OCI-LY7 (cell line): ENCODE measurements around the gene RHOBTB3. TPM values are rescaled to one million over a fixed set of nuclear protein-coding genes. Genes with fewer than 3 reads are reported as not detected.

Experiments used
- BruUV-seq: library from RNA; stranded (reverse); fragments of 400-500 nt; replicated peaks from 2 replicates; lab custom pipeline; 2021; lab: Mats Ljungman, UMichigan
- CTCF ChIA-PET: fragments of 300-600 bp; sonication (Branson Sonifier 250); formaldehyde crosslinking; loops from one replicate; lab custom pipeline; 2022; ENCODE audit warnings: antibody characterized with exemption; ENCODE audit not compliant: unreplicated experiment; lab: Charles Lee
- POLR2A ChIA-PET: fragments of 300-600 bp; sonication (Branson Sonifier 250); formaldehyde crosslinking; loops from one replicate; lab custom pipeline; 2022; ENCODE audit warnings: antibody characterized with exemption; lab: Charles Lee
- DNase-seq: peaks from one replicate; pipeline ENCODE4 v3.0.0-alpha.2; 2015; ENCODE audit warnings: low spot score
- H2AFZ ChIP-seq: fragments of 200-600 bp; sonication (generic), shearing (Covaris generic); 2 replicates; pipeline ENCODE4 v1.6.1; 2014; ENCODE audit warnings: mild to moderate bottlenecking, antibody characterized with exemption, low read length, moderate library complexity
- H3K27ac ChIP-seq: fragments of 200-600 bp; sonication (generic); 2 replicates; pipeline ENCODE4 v1.5.1; 2014; ENCODE audit warnings: mixed run types, low read depth, mild to moderate bottlenecking, moderate library complexity, low read length, inconsistent platforms; ENCODE audit not compliant: poor library complexity, severe bottlenecking
- H3K36me3 ChIP-seq: fragments of 200-600 bp; sonication (generic); 2 replicates; pipeline ENCODE4 v1.6.1; 2014; ENCODE audit warnings: mild to moderate bottlenecking, antibody characterized with exemption, low read length, moderate library complexity, mixed read lengths; ENCODE audit not compliant: insufficient read depth
- H3K4me1 ChIP-seq: fragments of 200-600 bp; sonication (generic); 2 replicates; pipeline ENCODE4 v1.5.1; 2014; ENCODE audit warnings: mild to moderate bottlenecking, low read length; ENCODE audit not compliant: insufficient read depth, poor library complexity, severe bottlenecking
- H3K4me2 ChIP-seq: fragments of 200-600 bp; sonication (generic); 2 replicates; pipeline ENCODE4 v1.6.1; 2014; ENCODE audit warnings: mild to moderate bottlenecking, low read length
- H3K4me3 ChIP-seq: fragments of 200-600 bp; sonication (generic); 2 replicates; pipeline ENCODE4 v1.5.1; 2014; ENCODE audit warnings: mild to moderate bottlenecking, low read depth, low read length; ENCODE audit not compliant: poor library complexity, severe bottlenecking
- H3K79me2 ChIP-seq: fragments of 200-600 bp; sonication (generic); 2 replicates; pipeline ENCODE4 v1.6.1; 2016; ENCODE audit warnings: low read depth, mild to moderate bottlenecking, low read length, moderate library complexity, mixed read lengths; ENCODE audit not compliant: insufficient read depth
- H3K9me2 ChIP-seq: fragments of 200-600 bp; sonication (generic); 2 replicates; pipeline ENCODE4 v1.6.1; 2016; ENCODE audit warnings: mild to moderate bottlenecking, low read length, mixed read lengths; ENCODE audit not compliant: insufficient read depth
- H3K9me3 ChIP-seq: fragments of 200-600 bp; sonication (generic); 2 replicates; pipeline ENCODE4 v1.6.1; 2014; ENCODE audit warnings: mild to moderate bottlenecking, mixed run types, low read length, mixed read lengths
- H4K20me1 ChIP-seq: fragments of 200-600 bp; sonication (generic); 2 replicates; pipeline ENCODE4 v1.6.1; 2014; ENCODE audit warnings: mild to moderate bottlenecking, antibody characterized with exemption, low read length, moderate library complexity, mixed read lengths; ENCODE audit not compliant: insufficient read depth
- CTCF ChIP-seq: fragments of 200-600 bp; sonication (generic); conservative IDR thresholded peaks from 2 replicates; pipeline ENCODE4 v1.5.1; 2014; ENCODE audit warnings: mild to moderate bottlenecking, antibody characterized with exemption, low read length, moderate library complexity, mixed read lengths
- EZH2phosphoT487 ChIP-seq: fragments of 200-600 bp; sonication (generic); IDR thresholded peaks from 2 replicates; pipeline ENCODE4 v1.6.1; 2018; ENCODE audit warnings: low read depth, borderline replicate concordance, mild to moderate bottlenecking, mixed run types, antibody characterized with exemption, low read length, moderate library complexity, mixed read lengths
- intact Hi-C: fragments of 100-400 bp; cut with micrococcal nuclease; formaldehyde crosslinking; loops from one replicate; pipeline ENCODE4 v1.10.0; 2022; ENCODE audit not compliant: unreplicated experiment
- total RNA-seq, 2 experiments: library from RNA; depleted of rRNA in 1 of 2; stranded (reverse); fragments of >200 nt in 1 of 2; shearing (Covaris generic) in 1 of 2; gene quantifications; 2 replicates each; pipeline ENCODE4 v1.2.3, GENCODE V29; 2014 to 2022

The RHOBTB3 gene
- total RNA-seq, 2 experiments from 2014 or later = 0.51 to 4.0 TPM

- intact Hi-C loops = no loop called here
- peaks cover 13% of the 10 kb centered on the region for H3K4me1 ChIP-seq
- H3K36me3 ChIP-seq = no peaks in the 10 kb centered on the region
- no peaks in the 10 kb centered on the region for H4K20me1 ChIP-seq
- ChIA-PET CTCF (no interaction called here), POLR2A (interaction anchor here (0.9 kb wide), 1 partner anchor 10 kb away, joined by 3 read pairs; no protein-coding TSS in a partner anchor)
- no peaks in the 10 kb centered on the region for H3K9me3 ChIP-seq
- no peak overlapping the region for H3K4me3 ChIP-seq
- H3K27ac ChIP-seq = no peak overlapping the region
- peak; percentile 52 for DNase-seq
- H3K4me2 ChIP-seq = no peak overlapping the region
- no peak for TF ChIP-seq EZH2phosphoT487
- no peak for TF ChIP-seq CTCF
- H3K79me2 ChIP-seq = no peaks in the 10 kb centered on the region
- peak overlapping the region; percentile 51; the same call in 1 of the 2 replicates for H2AFZ ChIP-seq
- no TSS peak for BruUV-seq
- no peaks in the 10 kb centered on the region for H3K9me2 ChIP-seq
Measured at GRCh38 chr5:95727764-95728191, 3.4 kb upstream of the RHOBTB3 start.

- no peak overlapping the region for H3K4me2 ChIP-seq
- no peak overlapping the region for H3K4me3 ChIP-seq
- no peak for DNase-seq
- no peak for TF ChIP-seq CTCF
- TF ChIP-seq EZH2phosphoT487 = no peak
- ChIA-PET POLR2A (no interaction called here), CTCF (no interaction called here)
- H3K36me3 ChIP-seq = no peaks in the 10 kb centered on the region
- intact Hi-C loops = no loop called here
- H2AFZ ChIP-seq = no peak overlapping the region; the same call in 1 of the 2 replicates
- no TSS peak for BruUV-seq
- no peaks in the 10 kb centered on the region for H3K9me3 ChIP-seq
- no peaks in the 10 kb centered on the region for H4K20me1 ChIP-seq
- H3K79me2 ChIP-seq = no peaks in the 10 kb centered on the region
- no peak overlapping the region for H3K27ac ChIP-seq
- no peaks in the 10 kb centered on the region for H3K9me2 ChIP-seq
- H3K4me1 ChIP-seq = peaks cover 13% of the 10 kb centered on the region
Measured at GRCh38 chr5:95728494-95729114, 2.5 kb upstream of the RHOBTB3 start.
